Activated CD4-positive, alpha-beta T cell treated with anti-CD3 and anti-CD28 coated beads, Interleukin-2, Interleukin-4, amounts not matched to agents 100 ng/mL and 50 ng/mL, durations not matched to agents 16 hours and 8 hours (primary cell): Measurements from ENCODE around the gene NEK5.
A peak's percentile ranks its signal among the peaks of the same experiment; 100 is the strongest.
"Not testable (repeated sequence)": the region's sequence is repeated elsewhere in the genome, so short reads cannot be mapped to it uniquely, and the experiment has no call there.

Experiments used
- DNase-seq: peaks from one replicate; pipeline ENCODE4 v3.0.0-alpha.2; 2020; ENCODE audit warnings: low spot score

The NEK5 gene

GRCh38 chr13:52141299-52141698 lies 12.4 kb upstream of the NEK5 start:
- no peak for DNase-seq

- no peak for DNase-seq
These were observed 8.6 kb upstream of the NEK5 start for GRCh38 chr13:52137489-52137888.

- DNase-seq = no peak
These were observed 7.9 kb upstream of the NEK5 start for GRCh38 chr13:52136763-52137162.

- DNase-seq = no peak
These were observed 1.8 kb upstream of the NEK5 start for GRCh38 chr13:52130641-52131040.

- DNase-seq = peak; percentile 62
These were observed 830 bp downstream of the NEK5 start for GRCh38 chr13:52127783-52128702.

- no peak for DNase-seq
These were observed 1.5 kb downstream of the NEK5 start for GRCh38 chr13:52127378-52127777.

- no peak for DNase-seq
These were observed 3.3 kb downstream of the NEK5 start for GRCh38 chr13:52125547-52125946.

- DNase-seq = no peak
These were observed 10.3 kb downstream of the NEK5 start for GRCh38 chr13:52118595-52118994.

- no peak for DNase-seq
These were observed 10.8 kb downstream of the NEK5 start for GRCh38 chr13:52118095-52118494.

GRCh38 chr13:52112591-52112990 lies 16.3 kb downstream of the NEK5 start:
- DNase-seq = no peak

GRCh38 chr13:52109116-52109670 lies 19.7 kb downstream of the NEK5 start:
- DNase-seq = no peak

- DNase-seq = no peak
These were observed 23.0 kb downstream of the NEK5 start for GRCh38 chr13:52105841-52106240.

GRCh38 chr13:52104624-52105023 lies 24.2 kb downstream of the NEK5 start:
- peak; percentile 5 for DNase-seq

GRCh38 chr13:52103386-52103785 lies 25.5 kb downstream of the NEK5 start:
- DNase-seq = no peak

- not testable (repeated sequence) for DNase-seq
These were observed 26.4 kb downstream of the NEK5 start for GRCh38 chr13:52102423-52102822.

- no peak for DNase-seq
These were observed 31.7 kb downstream of the NEK5 start for GRCh38 chr13:52097197-52097596.

- DNase-seq = no peak
These were observed 32.1 kb downstream of the NEK5 start for GRCh38 chr13:52096748-52097147.

GRCh38 chr13:52096062-52096461 lies 32.8 kb downstream of the NEK5 start:
- no peak for DNase-seq

- no peak for DNase-seq
These were observed 36.8 kb downstream of the NEK5 start for GRCh38 chr13:52092087-52092486.

- DNase-seq = no peak
These were observed 37.4 kb downstream of the NEK5 start for GRCh38 chr13:52091473-52091872.

- DNase-seq = no peak
These were observed 43.5 kb downstream of the NEK5 start for GRCh38 chr13:52085421-52085820.

GRCh38 chr13:52084981-52085380 lies 43.9 kb downstream of the NEK5 start:
- not testable (repeated sequence) for DNase-seq

GRCh38 chr13:52082601-52083000 lies 46.3 kb downstream of the NEK5 start:
- DNase-seq = no peak

GRCh38 chr13:52079891-52080290 lies 49.0 kb downstream of the NEK5 start:
- not testable (repeated sequence) for DNase-seq
